Esophagus (tissue), 2 donors: Measurements from ENCODE around the gene RPH3AL. TPM values are rescaled to one million over a fixed set of nuclear protein-coding genes. Genes with fewer than 3 reads are reported as not detected.
"Not testable (repeated sequence)": the region's sequence is repeated elsewhere in the genome, so short reads cannot be mapped to it uniquely, and the experiment has no call there.

ENCODE experiments used
- H3K27ac ChIP-seq, 2 donors: one replicate each; pipeline ENCODE4 v1.5.1; 2013; ENCODE audit warnings: low read depth in 2 of 2, mild to moderate bottlenecking in 2 of 2, inconsistent platforms in 1 of 2, low read length in 1 of 2, moderate library complexity in 1 of 2
- H3K27me3 ChIP-seq, 2 donors: one replicate each; pipeline ENCODE4 v1.6.1; 2013; ENCODE audit warnings: low read length in 2 of 2, control low read depth in 1 of 2, mild to moderate bottlenecking in 1 of 2; ENCODE audit not compliant: insufficient read depth in 2 of 2, control insufficient read depth in 1 of 2
- H3K36me3 ChIP-seq, 2 donors: one replicate each; pipeline ENCODE4 v1.6.1; 2013; ENCODE audit warnings: low read length in 1 of 2; ENCODE audit not compliant: control insufficient read depth in 2 of 2, insufficient read depth in 2 of 2
- H3K4me1 ChIP-seq, 2 donors: one replicate each; pipeline ENCODE4 v1.6.1; 2013; ENCODE audit warnings: low read length in 1 of 2; ENCODE audit not compliant: control insufficient read depth in 2 of 2, insufficient read depth in 2 of 2
- H3K4me3 ChIP-seq, 2 donors: one replicate each; pipeline ENCODE4 v1.5.1; 2013; ENCODE audit warnings: low read length in 2 of 2, mild to moderate bottlenecking in 2 of 2, low read depth in 1 of 2, moderate library complexity in 1 of 2
- H3K9me3 ChIP-seq, 2 donors: one replicate each; pipeline ENCODE4 v1.6.1; 2013; ENCODE audit warnings: mild to moderate bottlenecking in 2 of 2, low read depth in 1 of 2, low read length in 1 of 2, moderate library complexity in 1 of 2; ENCODE audit not compliant: control insufficient read depth in 2 of 2, insufficient read depth in 1 of 2
- WGBS, 2 donors: extraction: QIAGEN DNeasy Blood & Tissue Kit; methylation state at CpG; one replicate each; pipeline ENCODE4 v1.1.7; 2013; 5-methylcytosine and 5-hydroxymethylcytosine counted together
- polyA plus RNA-seq, 2 donors: library from polyadenylated mRNA; stranded (reverse); fragments of 200-250 nt; gene quantifications; one replicate each; pipeline ENCODE4 v1.2.3, GENCODE V29; 2013
- donor health status: healthy with polysubstance abuse.
- donor health status: Bipolar disorder and iron deficiency.

Gene RPH3AL
- polyA plus RNA-seq, 2 donors: 3.2 to 6.1 TPM

DNA sequence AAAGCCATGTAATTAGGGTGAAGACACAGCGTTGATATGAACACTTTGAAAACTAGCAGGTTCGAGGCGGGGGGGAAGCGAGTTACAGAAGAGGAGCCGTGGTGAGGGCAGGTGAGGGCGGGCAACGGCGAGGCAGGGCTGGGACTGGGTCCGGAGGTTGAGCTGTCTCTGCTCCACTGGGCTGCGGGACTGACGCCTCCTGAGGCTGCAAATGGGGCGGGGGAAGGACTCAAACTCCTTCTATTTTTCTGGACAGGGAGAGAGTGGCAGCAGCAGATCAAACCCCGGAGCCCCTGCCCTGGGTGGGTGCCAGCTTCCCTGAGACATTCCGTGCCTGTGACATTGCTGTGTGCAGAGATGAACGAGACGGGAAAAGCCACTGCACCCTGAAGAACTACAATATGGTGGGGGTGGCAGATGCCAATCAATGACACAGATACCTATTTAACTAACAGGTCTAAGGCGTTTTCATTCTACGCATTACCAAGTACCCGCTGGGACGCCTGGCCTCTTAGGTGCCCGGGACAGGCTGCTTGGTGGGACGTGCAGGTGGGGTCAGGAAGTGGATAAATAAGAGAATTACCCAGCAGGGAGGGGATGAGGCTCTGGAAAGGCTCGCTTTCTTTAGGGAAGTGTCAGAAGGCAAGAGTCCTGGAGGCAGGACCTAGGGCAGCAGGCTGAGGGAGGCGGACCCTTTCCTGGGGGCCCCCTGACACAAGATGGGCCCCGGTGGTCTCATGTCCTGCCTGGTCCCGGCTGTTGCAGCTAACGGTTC is 30.4 kb downstream of the RPH3AL start:
- Histone ChIP-seq H3K27ac (no peak overlapping the region), H3K9me3 (peaks cover 0 to 3% of the 10 kb centered on the region in 2 donors), H3K36me3 (peaks cover 0 to 24% of the 10 kb centered on the region in 2 donors), H3K27me3 (no peaks in the 10 kb centered on the region), H3K4me3 (no peak overlapping the region), H3K4me1 (no peaks in the 10 kb centered on the region)
- 81 to 84% methylated on average over 27 of the region's 27 CpGs for WGBS, 2 donors

DNA sequence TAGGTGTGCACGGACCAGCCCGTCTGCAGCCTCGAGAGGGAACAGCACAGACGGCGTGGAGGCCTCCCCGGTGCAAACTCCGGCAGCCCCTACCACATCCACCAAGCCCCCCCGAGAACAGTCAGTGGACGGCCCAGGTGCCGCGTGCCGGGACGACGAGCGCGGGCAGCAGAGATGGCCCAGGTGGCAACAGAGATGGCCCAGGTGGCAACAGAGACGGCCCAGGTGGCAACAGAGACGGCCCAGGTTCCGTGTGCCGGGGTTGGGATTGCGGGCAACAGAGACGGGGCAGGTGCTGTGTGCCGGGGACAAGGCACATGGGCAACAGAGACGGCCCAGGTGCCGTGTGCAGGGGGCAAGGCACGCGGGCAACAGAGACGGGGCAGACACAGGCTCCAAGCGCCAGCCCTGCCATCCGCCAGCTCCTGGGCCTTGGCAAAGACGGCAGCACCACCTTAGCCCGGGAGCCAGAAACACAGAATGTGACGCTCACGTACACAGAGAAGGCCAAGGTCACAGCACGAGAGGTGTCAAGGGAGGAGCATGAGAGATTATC is 31.1 kb downstream of the RPH3AL start:
- no peaks in the 10 kb centered on the region for H3K27me3 ChIP-seq
- no peaks in the 10 kb centered on the region for H3K4me1 ChIP-seq
- peaks cover 0 to 3% of the 10 kb centered on the region in 2 donors for H3K9me3 ChIP-seq
- 77 to 80% methylated on average over 35 of the region's 35 CpGs for WGBS, 2 donors
- peaks cover 0 to 27% of the 10 kb centered on the region in 2 donors for H3K36me3 ChIP-seq
- no peak overlapping the region for H3K27ac ChIP-seq
- no peak overlapping the region for H3K4me3 ChIP-seq

DNA sequence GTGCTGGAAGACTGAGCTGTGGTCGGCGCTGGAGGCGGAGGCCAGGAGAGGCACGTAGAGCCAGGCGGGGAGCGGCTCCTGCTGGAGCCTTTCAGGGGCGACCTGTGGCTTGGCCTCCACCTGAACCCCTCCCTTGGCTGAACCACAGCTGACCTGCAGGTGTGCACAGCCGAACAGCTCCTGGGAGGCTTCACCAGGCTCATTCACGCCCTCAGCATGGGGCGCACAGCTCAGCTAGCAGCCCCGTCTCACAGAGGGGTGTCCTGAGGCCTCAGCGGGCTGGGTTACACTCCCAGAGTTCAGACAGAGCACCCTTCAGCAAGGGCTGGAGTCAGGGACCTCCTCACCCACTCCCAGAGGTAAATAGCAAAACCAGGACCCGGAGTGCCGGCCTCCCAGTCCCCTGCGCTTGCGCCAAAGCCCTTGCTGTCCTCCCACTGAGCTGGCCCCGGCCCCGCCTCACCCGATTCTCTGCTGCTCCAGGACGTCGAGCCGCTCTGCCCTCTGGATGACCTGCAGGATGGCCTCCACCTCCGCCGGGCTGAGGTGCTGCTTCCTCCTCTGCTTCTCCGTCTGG is 31.7 kb downstream of the RPH3AL start:
- Histone ChIP-seq H3K4me1 (no peaks in the 10 kb centered on the region), H3K36me3 (peaks cover 0 to 26% of the 10 kb centered on the region in 2 donors), H3K27me3 (no peaks in the 10 kb centered on the region), H3K9me3 (peaks cover 0 to 3% of the 10 kb centered on the region in 2 donors), H3K4me3 (no peak overlapping the region), H3K27ac (no peak overlapping the region)
- 66 to 73% methylated on average over 22 to 25 of the region's 25 CpGs for WGBS, 2 donors

DNA sequence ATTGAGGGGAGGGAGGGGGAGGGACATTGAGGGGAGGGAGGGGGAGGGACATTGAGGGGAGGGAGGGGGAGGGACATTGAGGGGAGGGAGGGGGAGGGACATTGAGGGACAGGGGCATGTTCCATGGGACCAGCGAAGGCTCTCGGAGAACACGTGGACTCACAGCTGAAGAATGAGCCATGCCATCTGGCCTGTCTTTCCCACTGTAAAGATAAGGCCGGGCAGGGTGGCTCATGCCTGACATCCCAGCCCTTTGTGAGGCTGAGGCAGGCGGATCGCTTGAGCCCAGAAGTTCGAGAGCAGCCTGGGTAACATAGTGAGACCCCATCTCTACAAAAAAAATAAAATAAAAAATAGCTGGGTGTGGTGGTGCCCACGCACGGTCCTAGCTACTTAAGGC is 32.5 kb downstream of the RPH3AL start:
- Histone ChIP-seq H3K36me3 (peaks cover 0 to 22% of the 10 kb centered on the region in 2 donors), H3K4me3 (no peak overlapping the region), H3K9me3 (no peaks in the 10 kb centered on the region), H3K4me1 (no peaks in the 10 kb centered on the region), H3K27me3 (no peaks in the 10 kb centered on the region), H3K27ac (no peak overlapping the region)
- WGBS, 2 donors: 71 to 80% methylated on average over 9 of the region's 9 CpGs

DNA sequence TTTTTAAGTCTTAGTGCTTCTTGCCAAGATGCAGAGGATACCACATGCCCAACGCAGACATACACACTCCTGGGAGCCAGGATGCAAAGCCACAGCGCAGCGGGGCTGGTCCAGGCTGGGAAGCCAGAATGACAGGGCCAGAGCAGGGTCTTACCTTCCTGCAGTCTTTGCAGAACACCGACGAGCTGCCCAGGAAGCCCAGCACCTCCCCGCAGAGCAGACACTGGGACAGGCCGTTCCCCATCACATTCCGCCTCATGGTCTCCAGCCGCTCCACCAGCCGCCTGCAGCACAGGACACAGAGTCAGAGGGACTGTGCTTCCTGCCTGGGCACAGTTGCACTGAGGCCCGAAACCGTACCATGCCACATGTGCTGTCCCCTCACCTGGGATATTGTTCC is 33.3 kb downstream of the RPH3AL start:
- H3K4me3 ChIP-seq: no peak overlapping the region
- no peaks in the 10 kb centered on the region for H3K4me1 ChIP-seq
- peaks cover 0 to 22% of the 10 kb centered on the region in 2 donors for H3K36me3 ChIP-seq
- peaks cover 0 to 1% of the 10 kb centered on the region in 2 donors for H3K9me3 ChIP-seq
- WGBS, 2 donors: 93 to 94% methylated on average over 12 of the region's 12 CpGs
- H3K27me3 ChIP-seq: no peaks in the 10 kb centered on the region
- H3K27ac ChIP-seq: no peak overlapping the region

DNA sequence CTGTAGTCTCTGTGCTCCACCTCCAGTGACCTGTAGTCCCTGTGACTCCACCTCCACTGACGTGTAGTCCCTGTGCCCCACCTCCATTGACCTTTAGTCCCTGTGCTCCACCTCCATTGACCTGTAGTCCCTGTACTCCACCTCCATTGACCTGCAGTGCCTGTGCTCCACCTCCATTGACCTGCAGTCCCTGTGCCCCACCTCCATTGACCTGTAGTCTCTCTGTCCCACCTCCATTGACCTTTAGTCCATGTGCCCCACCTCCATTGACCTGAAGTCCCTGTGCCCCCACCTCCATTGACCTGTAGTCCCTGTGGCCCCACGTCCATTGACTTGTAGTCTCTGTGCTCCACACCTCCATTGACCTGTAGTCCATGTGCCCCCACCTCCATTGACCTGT is 35.5 kb downstream of the RPH3AL start:
- H3K27ac ChIP-seq, H3K27me3 ChIP-seq, H3K4me3 ChIP-seq, H3K4me1 ChIP-seq, H3K9me3 ChIP-seq: not testable (repeated sequence)
- 73 to 86% methylated on average over 2 of the region's 2 CpGs for WGBS, 2 donors
- H3K36me3 ChIP-seq: peaks cover 0 to 32% of the 10 kb centered on the region in 2 donors

DNA sequence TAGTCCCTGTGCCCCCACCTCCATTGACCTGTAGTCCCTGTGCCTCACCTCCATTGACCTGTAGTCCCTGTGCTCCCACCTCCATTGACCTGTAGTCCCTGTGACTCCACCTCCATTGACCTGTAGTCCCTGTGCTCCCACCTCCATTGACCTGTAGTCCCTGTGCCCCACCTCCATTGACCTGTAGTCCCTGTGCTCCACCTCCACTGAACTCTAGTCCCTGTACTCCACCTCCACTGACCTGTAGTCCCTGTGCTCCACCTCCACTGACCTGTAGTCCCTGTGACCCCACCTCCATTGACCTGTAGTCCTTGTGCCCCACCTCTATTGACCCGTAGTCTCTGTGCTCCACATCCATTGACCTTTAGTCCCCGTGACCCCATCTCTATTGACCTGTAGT is 37.2 kb downstream of the RPH3AL start:
- 68 to 71% methylated on average over 2 of the region's 2 CpGs for WGBS, 2 donors

DNA sequence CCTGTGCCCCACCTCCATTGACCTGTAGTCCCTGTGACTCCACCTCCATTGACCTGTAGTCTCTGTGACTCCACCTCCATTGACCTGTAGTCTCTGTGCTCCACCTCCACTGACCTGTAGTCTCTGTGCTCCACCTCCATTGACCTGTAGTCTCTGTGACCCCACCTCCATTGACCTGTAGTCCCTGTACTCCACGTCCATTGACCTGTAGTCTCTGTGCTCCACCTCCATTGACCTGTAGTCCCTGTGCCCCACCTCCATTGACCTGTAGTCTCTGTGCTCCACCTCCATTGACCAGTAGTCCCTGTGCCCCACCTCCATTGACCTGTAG is 38.0 kb downstream of the RPH3AL start:
- not testable (repeated sequence) for H3K27me3 ChIP-seq, H3K9me3 ChIP-seq, H3K4me3 ChIP-seq, H3K4me1 ChIP-seq, H3K27ac ChIP-seq
- WGBS, 2 donors: 92 to 95% methylated on average over 1 of the region's 1 CpG
- peaks cover 0 to 26% of the 10 kb centered on the region in 2 donors for H3K36me3 ChIP-seq

More for the DNA sequence above, 37.2 kb downstream of the RPH3AL start:
- peaks cover 0 to 24% of the 10 kb centered on the region in 2 donors for H3K36me3 ChIP-seq
- H3K4me1 ChIP-seq, H3K9me3 ChIP-seq, H3K4me3 ChIP-seq, H3K27ac ChIP-seq, H3K27me3 ChIP-seq: not testable (repeated sequence)

DNA sequence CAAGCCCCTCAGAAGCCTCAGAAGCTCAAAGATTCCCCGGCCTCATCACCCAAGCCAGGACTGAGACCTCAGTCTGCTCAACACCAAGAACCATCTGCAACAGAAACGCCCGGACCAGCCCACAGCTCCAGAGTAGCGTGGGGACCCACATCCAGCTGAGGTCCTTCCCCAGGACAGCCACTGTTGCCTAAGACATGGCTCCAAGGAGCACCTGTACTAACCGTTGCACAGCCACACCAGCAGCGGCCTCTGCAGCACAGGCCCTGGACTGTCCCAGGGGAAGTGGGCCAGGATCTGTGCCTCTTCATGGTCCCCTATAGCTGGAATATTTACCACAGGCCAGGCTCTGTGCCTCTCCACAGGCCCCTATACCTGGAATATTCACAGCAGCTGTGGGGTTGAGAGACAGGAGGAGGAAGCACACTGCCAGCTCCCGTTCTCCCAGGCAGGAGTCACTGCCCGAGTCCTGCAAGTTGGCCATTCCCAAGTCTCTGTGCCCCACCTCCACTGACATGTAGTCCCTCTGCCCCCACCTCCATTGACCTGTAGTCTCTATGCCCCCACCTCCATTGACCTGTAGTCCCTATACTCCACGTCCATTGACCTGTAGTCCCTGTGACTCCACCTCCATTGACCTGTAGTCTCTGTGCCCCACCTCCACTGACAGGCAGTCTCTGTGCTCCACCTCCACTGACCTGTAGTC is 38.5 kb downstream of the RPH3AL start:
- WGBS, 2 donors: 92 to 94% methylated on average over 9 of the region's 9 CpGs

More for the DNA sequence above, 38.5 kb downstream of the RPH3AL start:
- H3K4me1 ChIP-seq: no peaks in the 10 kb centered on the region
- no peak overlapping the region for H3K4me3 ChIP-seq
- H3K36me3 ChIP-seq: peaks cover 0 to 21% of the 10 kb centered on the region in 2 donors
- H3K9me3 ChIP-seq: peaks cover 0 to 1% of the 10 kb centered on the region in 2 donors
- H3K27ac ChIP-seq: no peak overlapping the region
- H3K27me3 ChIP-seq: no peaks in the 10 kb centered on the region
